GM23248 (cell line): ENCODE measurements around the gene ZBTB7C.

ENCODE experiments used
- EZH2 ChIP-seq: fragments of 200-600 bp; sonication (generic); IDR thresholded peaks from 2 replicates; pipeline ENCODE4 v1.6.1; 2018; ENCODE audit warnings: antibody characterized with exemption, mild to moderate bottlenecking; ENCODE audit not compliant: insufficient read depth, poor library complexity, severe bottlenecking
- EZH2phosphoT487 ChIP-seq: fragments of 200-600 bp; sonication (generic); IDR thresholded peaks from 2 replicates; pipeline ENCODE4 v1.6.1; 2018; ENCODE audit warnings: antibody characterized with exemption, moderate library complexity, mild to moderate bottlenecking, low read depth; ENCODE audit not compliant: insufficient read depth

DNA sequence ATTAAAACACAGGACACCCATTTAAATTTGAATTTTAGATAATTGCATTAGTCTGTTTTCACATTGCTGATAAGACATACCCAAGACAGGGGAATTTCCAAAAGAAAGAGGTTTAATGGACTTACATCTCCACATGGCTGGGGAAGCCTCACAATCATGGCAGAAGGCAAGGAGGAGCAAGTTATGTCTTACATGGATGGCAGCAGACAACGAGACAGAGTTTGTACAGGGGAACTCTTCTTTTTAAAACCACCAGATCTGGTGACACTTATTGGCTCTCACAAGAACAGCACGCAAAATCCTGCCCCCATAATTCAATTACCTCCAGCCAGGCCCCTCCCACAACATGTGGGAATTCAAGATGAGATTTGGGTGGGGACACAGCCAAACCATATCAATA is 398.9 kb downstream of the ZBTB7C start:
- no peak for TF ChIP-seq EZH2
- no peak for TF ChIP-seq EZH2phosphoT487
